H1 (cell line): ENCODE results near the gene ANKRD11. TPM values are rescaled to one million over a fixed set of nuclear protein-coding genes. Genes with fewer than 3 reads are reported as not detected.

Source experiments
- CTCF ChIA-PET: fragments of 300-600 bp; sonication (Branson Sonifier 250); formaldehyde crosslinking; loops from one replicate; lab custom pipeline; 2021; ENCODE audit not compliant: partially characterized antibody; lab: Charles Lee
- POLR2A ChIA-PET: fragments of 300-600 bp; sonication (Branson Sonifier 250); formaldehyde crosslinking; loops from one replicate; lab custom pipeline; 2021; ENCODE audit warnings: inconsistent platforms; ENCODE audit not compliant: partially characterized antibody; lab: Charles Lee
- DNase-seq, 2 experiments: peaks; one replicate each; pipeline versions ENCODE4 v3.0.0 to v3.0.0-alpha.2; 2010 to 2022; ENCODE audit warnings: low spot score in 2 of 2, low read depth in 1 of 2, mixed read lengths in 1 of 2
- FAIRE-seq: peaks from 2 replicates; lab custom pipeline; 2011; peaks lifted over from hg19 to GRCh38; lab: Jason Lieb, UNC
- H2AFZ ChIP-seq: 2 replicates; pipeline ENCODE4 v1.8.1; 2012; ENCODE audit warnings: low read length, inconsistent platforms
- H2AK5ac ChIP-seq: 2 replicates; pipeline ENCODE4 v1.6.1; 2013; ENCODE audit warnings: low read depth, low read length
- H2BK120ac ChIP-seq: replicated peaks from 2 replicates; pipeline ENCODE3; 2013; ENCODE audit warnings: low read depth, low read length, inconsistent platforms
- H2BK12ac ChIP-seq: 2 replicates; pipeline ENCODE4 v1.6.1; 2013; ENCODE audit warnings: low read depth, low read length
- H2BK15ac ChIP-seq: 2 replicates; pipeline ENCODE4 v1.6.1; 2013; ENCODE audit warnings: low read length
- H2BK20ac ChIP-seq: 2 replicates; pipeline ENCODE4 v1.6.1; 2013; ENCODE audit warnings: low read length
- H2BK5ac ChIP-seq: 2 replicates; pipeline ENCODE4 v1.6.1; 2013; ENCODE audit warnings: low read depth, low read length
- H3K14ac ChIP-seq: 2 replicates; pipeline ENCODE4 v1.6.1; 2013; ENCODE audit warnings: inconsistent platforms; ENCODE audit not compliant: insufficient read length
- H3K18ac ChIP-seq: 2 replicates; pipeline ENCODE4 v1.6.1; 2013; ENCODE audit warnings: low read length; ENCODE audit errors: extremely low read depth
- H3K23ac ChIP-seq: 2 replicates; pipeline ENCODE4 v1.6.1; 2013; ENCODE audit warnings: inconsistent platforms; ENCODE audit not compliant: insufficient read length
- H3K23me2 ChIP-seq: 2 replicates; pipeline ENCODE4 v1.6.1; 2013; ENCODE audit warnings: low read depth, low read length
- H3K27ac ChIP-seq: 2 replicates; pipeline ENCODE4 v1.6.1; 2011; ENCODE audit warnings: low read depth, low read length, inconsistent platforms
- H3K27me3 ChIP-seq, 4 experiments: replicated peaks in 1 of 4; 1 replicate in 1 of 4; 2 replicates in 3 of 4; pipeline versions ENCODE4 v1.6.1 to v1.8.1; 2011 to 2013; ENCODE audit warnings: low read length in 3 of 4, mild to moderate bottlenecking in 3 of 4, inconsistent platforms in 2 of 4, mixed read lengths in 2 of 4, moderate library complexity in 1 of 4; ENCODE audit not compliant: control insufficient read depth in 3 of 4, insufficient read depth in 3 of 4; ENCODE audit errors: extremely low read depth in 1 of 4
- H3K36me3 ChIP-seq, 4 experiments: 2 replicates each; pipeline versions ENCODE4 v1.6.1 to v1.8.1; 2011 to 2013; ENCODE audit warnings: mild to moderate bottlenecking in 4 of 4, low read length in 3 of 4, moderate library complexity in 2 of 4, control low read depth in 1 of 4, inconsistent platforms in 1 of 4; ENCODE audit not compliant: insufficient read depth in 4 of 4, control insufficient read depth in 2 of 4
- H3K4ac ChIP-seq: replicated peaks from 2 replicates; pipeline ENCODE3; 2013; ENCODE audit warnings: low read length, low read depth, mixed read lengths, inconsistent platforms; ENCODE audit not compliant: insufficient read length
- H3K4me1 ChIP-seq, 4 experiments: replicated peaks in 1 of 4; 1 replicate in 1 of 4; 2 replicates in 3 of 4; pipeline versions ENCODE4 v1.6.1 to v1.8.1; 2011 to 2013; ENCODE audit warnings: low read length in 3 of 4, inconsistent platforms in 2 of 4, mixed read lengths in 1 of 4; ENCODE audit not compliant: insufficient read depth in 4 of 4, control insufficient read depth in 3 of 4
- H3K4me2 ChIP-seq, 2 experiments: 2 replicates each; pipeline versions ENCODE4 v1.6.1 to v1.8.1; 2011 to 2013; ENCODE audit warnings: low read depth in 2 of 2, low read length in 2 of 2, control low read depth in 1 of 2, inconsistent platforms in 1 of 2, mild to moderate bottlenecking in 1 of 2; ENCODE audit not compliant: insufficient read depth in 1 of 2
- H3K4me3 ChIP-seq, 4 experiments: fragments of 200-600, 300-600 bp in 1 of 4; sonication (generic), shearing (Covaris generic), sonication (Bioruptor Twin) in 1 of 4; 2 replicates each; pipeline versions ENCODE4 v1.5.1 to v1.8.1; 2011 to 2016; ENCODE audit warnings: low read length in 4 of 4, low read depth in 3 of 4, control low read depth in 2 of 4, inconsistent platforms in 2 of 4, mild to moderate bottlenecking in 2 of 4, mixed read lengths in 1 of 4, moderate library complexity in 1 of 4; ENCODE audit not compliant: insufficient read depth in 2 of 4; ENCODE audit errors: extremely low read depth in 1 of 4
- H3K56ac ChIP-seq: replicated peaks from 2 replicates; pipeline ENCODE3; 2013; ENCODE audit warnings: low read depth, mild to moderate bottlenecking, mixed read lengths, low read length, inconsistent platforms; ENCODE audit not compliant: insufficient read length
- H3K79me1 ChIP-seq: 2 replicates; pipeline ENCODE4 v1.6.1; 2013; ENCODE audit warnings: low read depth, low read length, control low read depth
- H3K79me2 ChIP-seq, 2 experiments: 2 replicates each; pipeline versions ENCODE4 v1.6.1 to v1.8.1; 2012 to 2013; ENCODE audit warnings: low read length in 2 of 2, mild to moderate bottlenecking in 2 of 2, inconsistent platforms in 1 of 2; ENCODE audit not compliant: insufficient read depth in 2 of 2, control insufficient read depth in 1 of 2
- H3K9ac ChIP-seq, 4 experiments: replicated peaks in 1 of 4; 1 replicate in 1 of 4; 2 replicates in 3 of 4; pipeline versions ENCODE4 v1.6.1 to v1.8.1; 2011 to 2013; ENCODE audit warnings: low read depth in 3 of 4, low read length in 3 of 4, control low read depth in 2 of 4, mild to moderate bottlenecking in 2 of 4, moderate library complexity in 2 of 4, inconsistent platforms in 1 of 4; ENCODE audit errors: extremely low read depth in 1 of 4
- H3K9me3 ChIP-seq, 2 experiments: 2 replicates each; pipeline versions ENCODE4 v1.6.1 to v1.8.1; 2012 to 2013; ENCODE audit warnings: mild to moderate bottlenecking in 2 of 2, moderate library complexity in 2 of 2, control low read depth in 1 of 2, inconsistent platforms in 1 of 2, low read depth in 1 of 2, low read length in 1 of 2, mixed read lengths in 1 of 2; ENCODE audit not compliant: insufficient read depth in 2 of 2
- H4K20me1 ChIP-seq, 2 experiments: replicated peaks in 1 of 2; 2 replicates each; pipeline versions ENCODE3 to v1.8.1; 2011 to 2013; ENCODE audit warnings: inconsistent platforms in 2 of 2, low read length in 2 of 2, mild to moderate bottlenecking in 1 of 2; ENCODE audit not compliant: insufficient read depth in 2 of 2, control insufficient read depth in 1 of 2
- H4K5ac ChIP-seq: 2 replicates; pipeline ENCODE4 v1.6.1; 2013; ENCODE audit warnings: low read length, low read depth, mixed read lengths, inconsistent platforms; ENCODE audit not compliant: insufficient read length
- H4K8ac ChIP-seq: 2 replicates; pipeline ENCODE4 v1.8.0; 2013; ENCODE audit warnings: mild to moderate bottlenecking, moderate library complexity, low read length, inconsistent platforms; ENCODE audit not compliant: insufficient read depth; ENCODE audit errors: extremely low read depth
- H4K91ac ChIP-seq: replicated peaks from 2 replicates; pipeline ENCODE3; 2013; ENCODE audit warnings: low read length, mixed read lengths, inconsistent platforms; ENCODE audit not compliant: insufficient read length
- ASH2L ChIP-seq: fragments of 200-600, 300-600 bp; sonication (generic); IDR thresholded peaks from one replicate; pipeline ENCODE4 v1.7.1; 2017; ENCODE audit warnings: low read length
- BACH1 ChIP-seq: IDR thresholded peaks from 2 replicates; pipeline ENCODE4 v1.6.1; 2012; ENCODE audit warnings: low read length, improper control_type of control experiment
- CHD1 ChIP-seq: IDR thresholded peaks from 2 replicates; pipeline ENCODE4 v1.6.1; 2012; ENCODE audit warnings: low read depth, low read length, improper control_type of control experiment
- EP300 ChIP-seq, 2 experiments: IDR thresholded peaks; 1 replicate in 1 of 2; 2 replicates in 1 of 2; pipeline ENCODE4 v1.6.1; 2011 to 2012; ENCODE audit warnings: low read depth in 2 of 2, low read length in 2 of 2, mild to moderate bottlenecking in 2 of 2, borderline replicate concordance in 1 of 2, inconsistent platforms in 1 of 2, moderate library complexity in 1 of 2
- POU5F1 ChIP-seq: IDR thresholded peaks from 2 replicates; pipeline ENCODE4 v1.6.1; 2011; ENCODE audit warnings: low read depth, mild to moderate bottlenecking, low read length, moderate library complexity
- RNF2 ChIP-seq: fragments of 200-900, 300-1000 bp; sonication (generic); IDR thresholded peaks from 2 replicates; pipeline ENCODE4 v1.7.1; 2016; ENCODE audit warnings: borderline replicate concordance, low read depth, mild to moderate bottlenecking, antibody characterized with exemption, low read length; ENCODE audit not compliant: poor library complexity, severe bottlenecking; ENCODE audit errors: missing control alignments
- SIN3A ChIP-seq, 2 experiments: IDR thresholded peaks in 1 of 2; conservative IDR thresholded peaks in 1 of 2; 2 replicates each; pipeline ENCODE4 v1.6.1; 2011 to 2012; ENCODE audit warnings: low read length in 2 of 2, improper control_type of control experiment in 1 of 2, low read depth in 1 of 2, mild to moderate bottlenecking in 1 of 2
- SP2 ChIP-seq: IDR thresholded peaks from 2 replicates; pipeline ENCODE4 v1.6.1; 2012; ENCODE audit warnings: mild to moderate bottlenecking, low read length, inconsistent platforms
- SP4 ChIP-seq: IDR thresholded peaks from 2 replicates; pipeline ENCODE4 v1.6.1; 2012; ENCODE audit warnings: low read length, inconsistent platforms
- TAF1 ChIP-seq: IDR thresholded peaks from 2 replicates; pipeline ENCODE4 v1.6.1; 2011; ENCODE audit warnings: mild to moderate bottlenecking, low read depth, low read length
- WGBS, 2 experiments: shearing (Covaris generic) in 1 of 2; methylation state at CpG; one replicate each; pipeline versions ENCODE4 v1.1.6 to v1.1.7; 2013 to 2015; ENCODE audit warnings: low lambda C conversion rate in 2 of 2, mixed read lengths in 2 of 2, inconsistent platforms in 1 of 2, low coverage in 1 of 2, missing lambda C conversion rate in 1 of 2; ENCODE audit not compliant: insufficient replicate concordance in 2 of 2, insufficient coverage in 1 of 2, insufficient read length in 1 of 2; ENCODE audit errors: extremely low coverage in 1 of 2, missing lambda C conversion rate in 1 of 2; 5-methylcytosine and 5-hydroxymethylcytosine counted together
- polyA plus RNA-seq, 7 experiments: library from polyadenylated mRNA; depleted of rRNA in 3 of 7; stranded (reverse) in 5 of 7; unstranded in 2 of 7; fragments of >200 nt in 5 of 7; fragments of 200-250 nt in 2 of 7; gene quantifications; 1 replicate in 5 of 7; 2 replicates in 1 of 7; 4 replicates in 1 of 7; pipeline versions ENCODE4 v1.2.1 to v1.2.3, GENCODE V29; 2011 to 2013; ENCODE audit warnings: missing spikeins in 2 of 7, mixed read lengths in 2 of 7
- total RNA-seq: library from RNA; stranded (reverse); fragmentation: NEBNext Ultra II Directional; extraction: Animal tissue kit (Norgen Biotek cat#: 25700); gene quantifications from 2 replicates; pipeline ENCODE4 v1.2.1, GENCODE V29; 2021
- TF ChIP-seq, protein P1 (sequence below): IDR thresholded peaks from 2 replicates; pipeline ENCODE4 v1.6.1; 2011; ENCODE audit warnings: low read length, improper control_type of control experiment

ANKRD11 gene
- total and polyA plus RNA-seq, 2 of the 8 experiments (the other 6 are each of a cell fraction or from before 2014, with no cell fraction given): 46.5 to 142 TPM

- no peak overlapping the region for H3K4ac ChIP-seq
- H3K79me1 ChIP-seq: peaks cover under 1% of the 10 kb centered on the region
- H2BK20ac ChIP-seq: no peak overlapping the region
- no peak overlapping the region for H3K56ac ChIP-seq
- no peak overlapping the region for H3K14ac ChIP-seq
- H3K79me2 ChIP-seq: peaks cover 0 to 31% of the 10 kb centered on the region in 2 experiments; a peak in 1 of 4 replicates
- H2AFZ ChIP-seq: no peak overlapping the region
- no peak overlapping the region for H4K5ac ChIP-seq
- POLR2A ChIA-PET: interaction anchor here (0.9 to 1.6 kb wide), 8 partner anchors 11 to 272 kb away, joined by 3 to 5 read pairs (median 4); no protein-coding TSS in a partner anchor
- FAIRE-seq (no peak), DNase-seq (no peak)
- peaks cover 30 to 40% (median 35%) of the 10 kb centered on the region in 4 experiments for H3K36me3 ChIP-seq
- 0 out of 2 replicates have a peak overlapping the region, but pooled peaks have one; percentile 62 for H2BK12ac ChIP-seq
- H3K27me3 ChIP-seq: no peaks in the 10 kb centered on the region
- 0 out of 2 replicates have a peak overlapping the region, but pooled peaks have one; percentile 8 for H3K27ac ChIP-seq
- no peak for TF ChIP-seq POU5F1
- no peak for TF ChIP-seq EP300 (IDR thresholded peaks at IDR 0.05; ENCODE audit: borderline replicate concordance in 1 of 2, low read depth in 2 of 2, low read length in 2 of 2)
- no peak for TF ChIP-seq BACH1
- no peak for TF ChIP-seq SP4
- TF ChIP-seq CHD1: no peak
- TF ChIP-seq ASH2L: no peak
- no peak for TF ChIP-seq SIN3A (conservative IDR thresholded peaks at IDR 0.05 in 1 of 2, IDR thresholded peaks at IDR 0.05 in 1 of 2; ENCODE audit: low read depth in 1 of 2, low read length in 2 of 2)
- no peak for TF ChIP-seq RNF2
- TF ChIP-seq TAF1: no peak
- no peak for TF ChIP-seq SP2
- TF ChIP-seq, protein P1, sequence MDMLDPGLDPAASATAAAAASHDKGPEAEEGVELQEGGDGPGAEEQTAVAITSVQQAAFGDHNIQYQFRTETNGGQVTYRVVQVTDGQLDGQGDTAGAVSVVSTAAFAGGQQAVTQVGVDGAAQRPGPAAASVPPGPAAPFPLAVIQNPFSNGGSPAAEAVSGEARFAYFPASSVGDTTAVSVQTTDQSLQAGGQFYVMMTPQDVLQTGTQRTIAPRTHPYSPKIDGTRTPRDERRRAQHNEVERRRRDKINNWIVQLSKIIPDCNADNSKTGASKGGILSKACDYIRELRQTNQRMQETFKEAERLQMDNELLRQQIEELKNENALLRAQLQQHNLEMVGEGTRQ: no peak
- peaks cover 2% of the 10 kb centered on the region; the same call in 1 of the 2 replicates for H3K23me2 ChIP-seq
- no peak overlapping the region for H4K8ac ChIP-seq
- no peak overlapping the region; the same call in 1 of the 2 replicates for H3K18ac ChIP-seq
- H3K4me1 ChIP-seq: peaks cover 11 to 40% (median 35%) of the 10 kb centered on the region in 4 experiments
- H3K9ac ChIP-seq: no peak overlapping the region
- H4K91ac ChIP-seq: no peak overlapping the region
- peak overlapping the region; percentile 68; the same call in 1 of the 2 replicates for H2AK5ac ChIP-seq
- H3K4me3 ChIP-seq: no peak overlapping the region
- no peaks in the 10 kb centered on the region for H3K9me3 ChIP-seq
- H2BK120ac ChIP-seq: no peak overlapping the region
- CTCF ChIA-PET: interaction anchor here (0.7 to 3.7 kb wide), 33 partner anchors 9 to 496 kb away, joined by 3 to 28 read pairs (median 4); no protein-coding TSS in a partner anchor
- peaks cover 12 to 15% of the 10 kb centered on the region in 2 experiments for H4K20me1 ChIP-seq
- H3K23ac ChIP-seq: no peak overlapping the region
- peak overlapping the region; percentile 92 for H2BK5ac ChIP-seq
- 92% methylated on average over 19 of the region's 19 CpGs; no CpG with 5 or more reads in 1 of the 2 experiments for WGBS, 2 experiments
- no peak overlapping the region for H3K4me2 ChIP-seq
- no peak overlapping the region for H2BK15ac ChIP-seq
Observed at GRCh38 chr16:89288966-89289365, 201.4 kb downstream of the ANKRD11 start.
